Astrocyte of the spinal cord (primary cell): ENCODE measurements around the gene KLF3.

ENCODE experiments used
- DNase-seq: peaks from one replicate; pipeline ENCODE4 v3.0.0; 2011; ENCODE audit warnings: low read depth, low spot score
- H3K4me3 ChIP-seq: 2 replicates; pipeline ENCODE4 v1.5.1; 2011; ENCODE audit warnings: low read depth, mild to moderate bottlenecking, low read length, moderate library complexity
- CTCF ChIP-seq: IDR thresholded peaks from 2 replicates; pipeline ENCODE4 v1.5.1; 2012; ENCODE audit warnings: low read depth, mild to moderate bottlenecking, low read length, inconsistent platforms
- in situ Hi-C: cut with HindIII; loops from 2 replicates; pipeline ENCODE4 v1.10.0; 2017; ENCODE audit warnings: low sequenced_read_pairs

Gene KLF3

GRCh38 chr4:38663801-38664705 lies at the start of gene KLF3:
Gene KLF3 (plus strand): TSS chr4:38664199. CDS start chr4:38680626, 16,427 bp downstream.
- TF ChIP-seq CTCF = no peak
- in situ Hi-C loops = loop anchor here (25.0 kb wide), 1 partner anchor 352 kb away; no protein-coding TSS in a partner anchor
- H3K4me3 ChIP-seq = peak within 1 kb of the TSS; percentile 90
- DNase-seq = peak; percentile 93

- no peak for TF ChIP-seq CTCF
- in situ Hi-C loops = no loop called here
- DNase-seq = no peak
- H3K4me3 ChIP-seq = no peak overlapping the region
Measured at GRCh38 chr4:38614231-38614630, 49.8 kb upstream of the KLF3 start.

- in situ Hi-C loops = no loop called here
- H3K4me3 ChIP-seq = no peak overlapping the region
- TF ChIP-seq CTCF = no peak
- no peak for DNase-seq
Measured at GRCh38 chr4:38615847-38616246, 48.2 kb upstream of the KLF3 start.

GRCh38 chr4:38618505-38618904 lies 45.5 kb upstream of the KLF3 start:
- in situ Hi-C loops = no loop called here
- H3K4me3 ChIP-seq = no peak overlapping the region
- DNase-seq = no peak
- no peak for TF ChIP-seq CTCF

- no peak for DNase-seq
- H3K4me3 ChIP-seq = no peak overlapping the region
- in situ Hi-C loops = no loop called here
- no peak for TF ChIP-seq CTCF
Measured at GRCh38 chr4:38619316-38619715, 44.7 kb upstream of the KLF3 start.

- in situ Hi-C loops = no loop called here
- no peak for DNase-seq
- no peak overlapping the region for H3K4me3 ChIP-seq
- TF ChIP-seq CTCF = no peak
Measured at GRCh38 chr4:38620065-38620464, 43.9 kb upstream of the KLF3 start.
